Fibroblast of peridontal ligament (primary cell): Measurements from ENCODE around the gene MCAT.

Source experiments
- DNase-seq: peaks from one replicate; pipeline ENCODE4 v3.0.0-alpha.2; 2010; ENCODE audit errors: extremely low read depth

Gene MCAT

DNA sequence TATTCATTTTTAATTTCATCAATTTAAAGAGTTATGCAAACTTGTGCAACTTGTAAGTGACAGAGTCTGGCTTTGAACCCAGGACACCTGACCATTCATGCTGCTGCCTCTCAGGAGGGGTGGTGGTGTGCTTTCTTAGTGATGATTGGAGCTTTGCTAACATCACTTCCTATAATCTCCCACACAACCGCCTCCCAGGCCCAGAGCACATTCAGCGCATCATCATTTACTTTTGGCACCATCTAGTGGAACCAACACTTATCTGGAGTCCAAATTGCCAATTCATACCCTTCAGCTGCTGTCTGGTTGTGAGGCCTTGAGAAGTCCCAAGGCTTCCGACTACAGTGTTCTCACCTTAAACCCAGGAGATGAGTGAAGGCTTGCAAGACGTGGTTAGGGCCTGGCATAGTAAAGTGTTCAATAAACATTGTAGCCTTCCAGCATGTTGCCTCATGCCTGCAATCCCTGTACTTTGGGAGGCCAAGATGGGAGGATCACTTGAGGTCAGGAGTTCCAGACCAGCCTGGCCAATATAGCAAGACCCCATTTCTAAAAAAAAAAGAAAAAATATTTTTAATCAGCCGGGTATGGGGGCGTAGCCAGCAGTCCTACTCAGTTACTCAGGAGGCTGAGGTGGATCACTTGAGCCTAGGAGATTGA, 52.9 kb downstream of the MCAT start:
- DNase-seq, result peak; percentile 89

DNA sequence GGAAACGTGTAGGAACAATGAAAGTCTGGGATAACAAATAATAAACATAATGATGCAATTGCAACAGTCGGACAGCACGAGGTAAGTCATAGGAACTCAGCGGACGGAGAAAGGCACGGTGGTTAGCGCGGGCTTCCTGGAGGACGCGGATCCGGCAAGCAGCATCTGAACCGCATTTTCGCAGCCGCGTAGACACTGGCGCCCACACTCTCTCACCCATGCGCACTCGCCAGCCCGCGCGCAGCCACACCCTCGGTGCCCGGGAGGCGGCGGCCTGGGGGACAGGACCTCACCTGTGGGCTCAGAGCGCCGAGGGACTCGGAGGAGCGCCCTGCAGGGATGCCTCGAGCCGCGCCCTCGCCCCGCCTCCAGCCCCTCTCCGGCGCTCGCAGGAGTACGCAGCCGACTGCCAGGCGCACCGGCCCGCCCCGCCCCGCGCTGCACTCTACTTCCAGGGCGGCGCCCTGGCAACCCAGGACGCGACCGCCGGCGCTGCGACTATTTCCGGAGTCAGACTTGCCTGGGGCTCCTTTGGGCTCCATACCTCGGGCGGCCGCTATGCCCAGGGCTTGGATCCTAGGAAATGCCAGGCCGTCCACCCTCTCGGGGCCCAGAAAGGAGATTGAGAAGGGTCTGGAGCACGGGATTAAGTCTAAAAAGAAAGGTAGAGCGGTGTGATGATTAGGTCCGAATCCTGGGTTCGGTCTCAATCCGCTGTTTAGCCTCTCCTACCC, 54.0 kb downstream of the MCAT start, which contains the start of gene TTLL1:
TSS of gene TTLL1 (minus strand) at position 408 of the 734 bp plus-strand sequence. CDS start 13,805 bp downstream, outside the sequence.
- DNase-seq, result peak; percentile 72

GRCh38 chr22:43088627-43088983, 54.6 kb downstream of the MCAT start:
- DNase-seq, result no peak

GRCh38 chr22:43085658-43086606, 57.3 kb downstream of the MCAT start:
- no peak for DNase-seq
